ENCODE data around the gene ST3GAL6.

Gene ST3GAL6

GRCh38 chr3:98741121-98741716 lies 21.9 kb upstream of the ST3GAL6 start:
- no peak for DNase-seq

- peak in 1 of 3 experiments; percentile 45 for DNase-seq
Observed at GRCh38 chr3:98743071-98743470, 20.1 kb upstream of the ST3GAL6 start.

- DNase-seq = no peak
Observed at GRCh38 chr3:98744283-98744682, 18.9 kb upstream of the ST3GAL6 start.

GRCh38 chr3:98745718-98746117 lies 17.4 kb upstream of the ST3GAL6 start:
- DNase-seq = no peak

- no peak for DNase-seq
Observed at GRCh38 chr3:98746122-98746521, 17.0 kb upstream of the ST3GAL6 start.

- no peak for DNase-seq
Observed at GRCh38 chr3:98746882-98747281, 16.3 kb upstream of the ST3GAL6 start.

GRCh38 chr3:98750276-98750919 lies 12.7 kb upstream of the ST3GAL6 start:
- DNase-seq = no peak

- no peak for DNase-seq
Observed at GRCh38 chr3:98754483-98754882, 8.7 kb upstream of the ST3GAL6 start.

GRCh38 chr3:98755601-98756000 lies 7.5 kb upstream of the ST3GAL6 start:
- DNase-seq = no peak

GRCh38 chr3:98759629-98760028 lies 3.5 kb upstream of the ST3GAL6 start:
- DNase-seq = no peak

- DNase-seq = no peak
Observed at GRCh38 chr3:98761643-98762229, 1.4 kb upstream of the ST3GAL6 start.

- no peak for DNase-seq
Observed at GRCh38 chr3:98763819-98764418, 779 bp downstream of the ST3GAL6 start.

GRCh38 chr3:98764472-98764884 lies 1.3 kb downstream of the ST3GAL6 start:
- DNase-seq = no peak

GRCh38 chr3:98765721-98766120 lies 2.6 kb downstream of the ST3GAL6 start:
- DNase-seq = peak in 1 of 3 experiments; percentile 9

GRCh38 chr3:98766924-98767323 lies 3.8 kb downstream of the ST3GAL6 start:
- DNase-seq = no peak

- no peak for DNase-seq
Observed at GRCh38 chr3:98768961-98769360, 5.8 kb downstream of the ST3GAL6 start.

- no peak for DNase-seq
Observed at GRCh38 chr3:98769448-98769847, 6.3 kb downstream of the ST3GAL6 start.

- DNase-seq = peak in 1 of 3 experiments; percentile 54
Observed at GRCh38 chr3:98770261-98771039, 7.3 kb downstream of the ST3GAL6 start.

- DNase-seq = peak in 2 of 3 experiments; percentile 18 to 89
Observed at GRCh38 chr3:98772022-98772421, 8.9 kb downstream of the ST3GAL6 start.

- DNase-seq = no peak
Observed at GRCh38 chr3:98775459-98776139, 12.5 kb downstream of the ST3GAL6 start.

- DNase-seq = no peak
Observed at GRCh38 chr3:98776140-98776493, 13.0 kb downstream of the ST3GAL6 start.

- no peak for DNase-seq
Observed at GRCh38 chr3:98777286-98777685, 14.1 kb downstream of the ST3GAL6 start.

- DNase-seq = no peak
Observed at GRCh38 chr3:98777801-98778220, 14.7 kb downstream of the ST3GAL6 start.

Measured in NCI-H1417 (cell line).